Measurements from ENCODE around the gene ANGPTL7.

ANGPTL7 gene, protein sequence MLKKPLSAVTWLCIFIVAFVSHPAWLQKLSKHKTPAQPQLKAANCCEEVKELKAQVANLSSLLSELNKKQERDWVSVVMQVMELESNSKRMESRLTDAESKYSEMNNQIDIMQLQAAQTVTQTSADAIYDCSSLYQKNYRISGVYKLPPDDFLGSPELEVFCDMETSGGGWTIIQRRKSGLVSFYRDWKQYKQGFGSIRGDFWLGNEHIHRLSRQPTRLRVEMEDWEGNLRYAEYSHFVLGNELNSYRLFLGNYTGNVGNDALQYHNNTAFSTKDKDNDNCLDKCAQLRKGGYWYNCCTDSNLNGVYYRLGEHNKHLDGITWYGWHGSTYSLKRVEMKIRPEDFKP

DNA sequence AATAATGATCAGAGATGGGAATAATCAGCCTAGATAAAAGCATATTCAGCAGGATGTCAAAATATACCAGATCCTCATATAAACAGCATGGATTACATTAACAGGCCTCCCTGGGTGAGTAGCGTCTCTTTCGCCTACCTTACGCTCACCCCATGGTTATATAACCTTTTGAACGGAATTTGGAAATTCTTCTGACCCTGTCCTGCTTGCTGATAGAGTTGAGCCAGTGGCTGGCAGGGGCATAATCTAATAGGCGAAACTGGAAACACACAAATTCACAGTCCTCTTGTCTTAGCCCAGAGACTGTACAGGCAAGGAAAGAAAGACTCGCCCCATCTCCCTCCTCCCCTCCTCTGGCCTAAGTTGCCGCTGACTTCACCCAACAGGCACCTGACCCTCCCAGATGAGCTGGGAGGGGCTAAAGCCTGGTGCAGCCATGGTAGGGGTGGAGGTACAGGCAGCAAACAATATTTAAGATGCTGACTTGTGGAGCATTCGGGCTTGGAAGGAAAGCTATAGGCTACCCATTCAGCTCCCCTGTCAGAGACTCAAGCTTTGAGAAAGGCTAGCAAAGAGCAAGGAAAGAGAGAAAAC lies at the start of gene ANGPTL7:
Gene ANGPTL7 (plus strand): TSS at position 498 of the 594 bp plus-strand sequence. CDS start 225 bp downstream, outside the sequence.
- H3K4me3 ChIP-seq (ENCODE audit: low read length): no peak within 1 kb of the TSS

DNA sequence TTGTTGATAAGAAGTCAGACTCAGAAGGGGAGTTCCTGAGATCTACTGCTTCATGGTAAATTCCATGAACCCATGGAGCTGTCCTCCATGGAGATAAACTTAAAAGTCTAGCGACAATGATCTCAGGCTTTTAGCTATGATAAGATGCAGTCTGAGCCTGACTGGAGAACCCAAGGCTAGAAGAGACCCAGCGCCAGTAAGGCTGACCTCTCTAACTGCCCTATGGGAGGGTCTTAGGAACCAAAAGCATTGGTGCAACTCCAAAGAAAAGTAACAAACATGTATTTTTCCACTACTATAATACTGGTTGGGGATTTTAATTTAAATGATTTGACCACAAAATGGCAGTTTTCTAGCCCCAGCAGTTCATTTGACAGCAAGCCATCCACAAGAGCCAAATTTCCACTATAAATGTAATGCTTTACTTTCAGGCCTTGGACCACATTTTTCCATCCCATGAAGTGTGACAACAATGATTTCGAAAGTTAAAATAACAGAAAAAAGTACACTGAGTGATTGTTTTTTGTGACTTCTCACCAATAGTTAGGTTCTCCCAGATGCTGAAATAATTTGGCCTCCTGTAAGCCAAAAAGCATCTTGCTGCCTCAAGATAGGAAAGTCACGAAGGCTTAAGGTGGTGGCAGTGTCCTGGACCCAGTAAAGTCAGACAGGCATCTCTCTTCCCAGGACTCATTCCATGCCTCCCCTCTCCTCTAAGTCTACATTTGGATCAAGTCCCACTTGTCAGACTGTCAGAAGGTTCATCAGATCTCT lies 46.4 kb upstream of the ANGPTL7 start:
- DNase-seq (ENCODE audit: low read depth): no peak
- TF ChIP-seq, protein P1, sequence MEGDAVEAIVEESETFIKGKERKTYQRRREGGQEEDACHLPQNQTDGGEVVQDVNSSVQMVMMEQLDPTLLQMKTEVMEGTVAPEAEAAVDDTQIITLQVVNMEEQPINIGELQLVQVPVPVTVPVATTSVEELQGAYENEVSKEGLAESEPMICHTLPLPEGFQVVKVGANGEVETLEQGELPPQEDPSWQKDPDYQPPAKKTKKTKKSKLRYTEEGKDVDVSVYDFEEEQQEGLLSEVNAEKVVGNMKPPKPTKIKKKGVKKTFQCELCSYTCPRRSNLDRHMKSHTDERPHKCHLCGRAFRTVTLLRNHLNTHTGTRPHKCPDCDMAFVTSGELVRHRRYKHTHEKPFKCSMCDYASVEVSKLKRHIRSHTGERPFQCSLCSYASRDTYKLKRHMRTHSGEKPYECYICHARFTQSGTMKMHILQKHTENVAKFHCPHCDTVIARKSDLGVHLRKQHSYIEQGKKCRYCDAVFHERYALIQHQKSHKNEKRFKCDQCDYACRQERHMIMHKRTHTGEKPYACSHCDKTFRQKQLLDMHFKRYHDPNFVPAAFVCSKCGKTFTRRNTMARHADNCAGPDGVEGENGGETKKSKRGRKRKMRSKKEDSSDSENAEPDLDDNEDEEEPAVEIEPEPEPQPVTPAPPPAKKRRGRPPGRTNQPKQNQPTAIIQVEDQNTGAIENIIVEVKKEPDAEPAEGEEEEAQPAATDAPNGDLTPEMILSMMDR (conservative IDR thresholded peaks at IDR 0.05; ENCODE audit: low read length): no peak
- no peak overlapping the region for H3K4me3 ChIP-seq (ENCODE audit: low read length)

More for the DNA sequence above, at the start of gene ANGPTL7:
- TF ChIP-seq, protein P1 (conservative IDR thresholded peaks at IDR 0.05; ENCODE audit: low read length): no peak
- DNase-seq (ENCODE audit: low read depth): no peak

DNA sequence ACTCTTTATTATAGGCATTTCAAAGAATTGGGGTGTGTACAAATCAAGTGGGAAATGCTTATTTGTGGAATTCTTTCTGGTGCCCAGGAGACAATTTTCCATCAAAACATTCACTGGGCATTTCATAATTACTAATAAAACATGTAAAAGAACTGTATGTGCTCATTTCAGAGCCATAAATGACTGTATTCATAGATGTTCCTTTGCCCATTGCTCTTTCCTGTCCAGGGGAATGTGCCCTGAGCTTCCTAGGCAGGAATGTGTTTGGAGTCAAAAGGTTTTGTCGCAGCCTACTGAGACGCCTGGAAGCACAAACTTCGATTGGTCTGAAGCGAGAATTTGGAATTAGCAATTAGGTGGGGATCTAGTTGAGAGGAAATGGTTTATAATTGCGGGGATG lies 45.8 kb upstream of the ANGPTL7 start:
- TF ChIP-seq, protein P1 (conservative IDR thresholded peaks at IDR 0.05; ENCODE audit: low read length): no peak
- DNase-seq (ENCODE audit: low read depth): no peak
- no peak overlapping the region for H3K4me3 ChIP-seq (ENCODE audit: low read length)

DNA sequence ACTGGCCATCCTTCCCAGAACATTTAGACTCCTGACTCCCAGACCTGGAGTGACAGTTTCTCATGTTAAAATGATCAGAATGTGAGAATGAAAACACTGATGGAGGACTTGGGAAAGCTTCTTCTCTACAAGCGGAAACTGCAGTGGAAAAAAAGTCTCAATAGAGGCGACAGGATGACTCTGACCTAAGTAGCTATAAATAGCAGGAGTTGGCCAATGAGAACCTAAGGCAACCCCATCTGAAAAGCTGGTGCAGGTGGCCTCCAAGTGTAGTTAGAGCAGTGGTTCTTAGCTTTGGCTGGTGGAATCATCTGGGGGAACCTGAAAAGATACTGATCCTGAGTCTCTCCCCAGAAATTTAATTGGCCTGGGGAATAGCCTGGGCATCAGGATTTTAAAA lies 45.2 kb upstream of the ANGPTL7 start:
- H3K4me3 ChIP-seq (ENCODE audit: low read length): no peak overlapping the region
- DNase-seq (ENCODE audit: low read depth): no peak

DNA sequence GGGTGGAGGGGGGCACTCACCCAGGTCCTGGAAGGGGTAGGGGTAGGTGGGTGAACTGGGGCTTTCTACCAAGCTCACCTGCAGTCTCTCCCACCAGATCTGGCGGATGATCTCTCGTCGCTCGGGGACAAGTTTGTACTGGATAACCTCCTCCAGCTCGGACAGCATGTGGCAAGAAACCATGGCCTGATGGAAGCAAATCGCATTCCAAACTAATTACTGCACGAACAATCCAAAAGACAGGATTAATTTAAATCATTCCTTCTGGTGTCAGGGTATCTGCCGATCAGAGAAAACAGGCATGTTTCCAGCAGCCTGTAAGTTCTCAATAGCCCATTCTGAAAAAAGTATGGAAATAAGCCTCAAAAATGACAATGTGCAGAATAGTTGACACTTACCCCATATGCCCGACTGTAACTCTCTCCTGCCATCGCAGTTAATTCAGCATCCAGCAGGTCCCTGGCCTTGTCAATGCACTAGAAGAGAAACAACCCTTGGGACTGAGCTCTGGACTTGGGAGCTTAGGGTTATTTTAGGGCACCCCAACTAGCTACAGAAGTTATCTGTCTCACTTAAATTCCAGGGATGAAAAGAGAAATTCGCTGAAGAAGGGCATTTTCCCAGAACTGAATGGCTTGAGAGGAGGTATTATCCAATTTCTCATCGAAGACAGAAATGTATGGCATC lies 44.4 kb upstream of the ANGPTL7 start:
- TF ChIP-seq, protein P1 (conservative IDR thresholded peaks at IDR 0.05; ENCODE audit: low read length): no peak
- DNase-seq (ENCODE audit: low read depth): no peak
- H3K4me3 ChIP-seq (ENCODE audit: low read length): no peak overlapping the region

More for the DNA sequence above, 45.2 kb upstream of the ANGPTL7 start:
- TF ChIP-seq, protein P1 (conservative IDR thresholded peaks at IDR 0.05; ENCODE audit: low read length): no peak

DNA sequence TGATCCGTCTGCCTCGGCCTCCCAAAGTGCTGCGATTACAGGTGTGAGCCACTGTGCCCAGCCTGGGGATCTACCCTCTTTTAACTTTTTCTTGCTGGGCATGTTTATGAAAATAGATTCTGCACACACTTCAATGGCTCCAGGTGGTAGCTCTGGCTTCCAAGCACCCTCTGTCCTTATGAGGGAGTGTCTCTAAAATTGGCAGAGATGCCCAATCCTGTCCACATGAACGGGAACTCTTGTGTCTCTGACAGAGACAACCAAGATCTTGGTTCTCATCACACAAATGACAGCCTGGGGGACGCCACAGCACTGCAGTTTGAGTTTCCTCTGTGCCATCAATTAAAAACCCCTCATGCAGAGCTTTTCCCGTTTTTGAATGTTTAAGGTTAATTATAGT lies 43.4 kb upstream of the ANGPTL7 start:
- DNase-seq (ENCODE audit: low read depth): no peak
- TF ChIP-seq, protein P1 (conservative IDR thresholded peaks at IDR 0.05; ENCODE audit: low read length): no peak

More for the DNA sequence above, 43.4 kb upstream of the ANGPTL7 start:
- H3K4me3 ChIP-seq (ENCODE audit: low read length): no peak overlapping the region

Measured in AG10803 (cell line).